H1 (cell line): Measurements from ENCODE around the gene RIPOR3. TPM values are rescaled to one million over a fixed set of nuclear protein-coding genes. Genes with fewer than 3 reads are reported as not detected.

Experiments used
- CTCF ChIA-PET: fragments of 300-600 bp; sonication (Branson Sonifier 250); formaldehyde crosslinking; loops from one replicate; lab custom pipeline; 2021; ENCODE audit not compliant: partially characterized antibody; lab: Charles Lee
- POLR2A ChIA-PET: fragments of 300-600 bp; sonication (Branson Sonifier 250); formaldehyde crosslinking; loops from one replicate; lab custom pipeline; 2021; ENCODE audit warnings: inconsistent platforms; ENCODE audit not compliant: partially characterized antibody; lab: Charles Lee
- DNase-seq, 2 experiments: peaks; one replicate each; pipeline versions ENCODE4 v3.0.0 to v3.0.0-alpha.2; 2010 to 2022; ENCODE audit warnings: low spot score in 2 of 2, low read depth in 1 of 2, mixed read lengths in 1 of 2
- FAIRE-seq: peaks from 2 replicates; lab custom pipeline; 2011; peaks lifted over from hg19 to GRCh38; lab: Jason Lieb, UNC
- H2AFZ ChIP-seq: 2 replicates; pipeline ENCODE4 v1.8.1; 2012; ENCODE audit warnings: low read length, inconsistent platforms
- H2AK5ac ChIP-seq: 2 replicates; pipeline ENCODE4 v1.6.1; 2013; ENCODE audit warnings: low read depth, low read length
- H2BK120ac ChIP-seq: replicated peaks from 2 replicates; pipeline ENCODE3; 2013; ENCODE audit warnings: low read depth, low read length, inconsistent platforms
- H2BK12ac ChIP-seq: 2 replicates; pipeline ENCODE4 v1.6.1; 2013; ENCODE audit warnings: low read depth, low read length
- H2BK15ac ChIP-seq: 2 replicates; pipeline ENCODE4 v1.6.1; 2013; ENCODE audit warnings: low read length
- H2BK20ac ChIP-seq: 2 replicates; pipeline ENCODE4 v1.6.1; 2013; ENCODE audit warnings: low read length
- H2BK5ac ChIP-seq: 2 replicates; pipeline ENCODE4 v1.6.1; 2013; ENCODE audit warnings: low read depth, low read length
- H3K14ac ChIP-seq: 2 replicates; pipeline ENCODE4 v1.6.1; 2013; ENCODE audit warnings: inconsistent platforms; ENCODE audit not compliant: insufficient read length
- H3K18ac ChIP-seq: 2 replicates; pipeline ENCODE4 v1.6.1; 2013; ENCODE audit warnings: low read length; ENCODE audit errors: extremely low read depth
- H3K23ac ChIP-seq: 2 replicates; pipeline ENCODE4 v1.6.1; 2013; ENCODE audit warnings: inconsistent platforms; ENCODE audit not compliant: insufficient read length
- H3K23me2 ChIP-seq: 2 replicates; pipeline ENCODE4 v1.6.1; 2013; ENCODE audit warnings: low read depth, low read length
- H3K27ac ChIP-seq: 2 replicates; pipeline ENCODE4 v1.6.1; 2011; ENCODE audit warnings: low read depth, low read length, inconsistent platforms
- H3K27me3 ChIP-seq, 4 experiments: replicated peaks in 1 of 4; 1 replicate in 1 of 4; 2 replicates in 3 of 4; pipeline versions ENCODE4 v1.6.1 to v1.8.1; 2011 to 2013; ENCODE audit warnings: low read length in 3 of 4, mild to moderate bottlenecking in 3 of 4, inconsistent platforms in 2 of 4, mixed read lengths in 2 of 4, moderate library complexity in 1 of 4; ENCODE audit not compliant: control insufficient read depth in 3 of 4, insufficient read depth in 3 of 4; ENCODE audit errors: extremely low read depth in 1 of 4
- H3K36me3 ChIP-seq, 4 experiments: 2 replicates each; pipeline versions ENCODE4 v1.6.1 to v1.8.1; 2011 to 2013; ENCODE audit warnings: mild to moderate bottlenecking in 4 of 4, low read length in 3 of 4, moderate library complexity in 2 of 4, control low read depth in 1 of 4, inconsistent platforms in 1 of 4; ENCODE audit not compliant: insufficient read depth in 4 of 4, control insufficient read depth in 2 of 4
- H3K4ac ChIP-seq: replicated peaks from 2 replicates; pipeline ENCODE3; 2013; ENCODE audit warnings: low read length, low read depth, mixed read lengths, inconsistent platforms; ENCODE audit not compliant: insufficient read length
- H3K4me1 ChIP-seq, 4 experiments: replicated peaks in 1 of 4; 1 replicate in 1 of 4; 2 replicates in 3 of 4; pipeline versions ENCODE4 v1.6.1 to v1.8.1; 2011 to 2013; ENCODE audit warnings: low read length in 3 of 4, inconsistent platforms in 2 of 4, mixed read lengths in 1 of 4; ENCODE audit not compliant: insufficient read depth in 4 of 4, control insufficient read depth in 3 of 4
- H3K4me2 ChIP-seq, 2 experiments: 2 replicates each; pipeline versions ENCODE4 v1.6.1 to v1.8.1; 2011 to 2013; ENCODE audit warnings: low read depth in 2 of 2, low read length in 2 of 2, control low read depth in 1 of 2, inconsistent platforms in 1 of 2, mild to moderate bottlenecking in 1 of 2; ENCODE audit not compliant: insufficient read depth in 1 of 2
- H3K4me3 ChIP-seq, 4 experiments: fragments of 200-600, 300-600 bp in 1 of 4; sonication (generic), shearing (Covaris generic), sonication (Bioruptor Twin) in 1 of 4; 2 replicates each; pipeline versions ENCODE4 v1.5.1 to v1.8.1; 2011 to 2016; ENCODE audit warnings: low read length in 4 of 4, low read depth in 3 of 4, control low read depth in 2 of 4, inconsistent platforms in 2 of 4, mild to moderate bottlenecking in 2 of 4, mixed read lengths in 1 of 4, moderate library complexity in 1 of 4; ENCODE audit not compliant: insufficient read depth in 2 of 4; ENCODE audit errors: extremely low read depth in 1 of 4
- H3K56ac ChIP-seq: replicated peaks from 2 replicates; pipeline ENCODE3; 2013; ENCODE audit warnings: low read depth, mild to moderate bottlenecking, mixed read lengths, low read length, inconsistent platforms; ENCODE audit not compliant: insufficient read length
- H3K79me1 ChIP-seq: 2 replicates; pipeline ENCODE4 v1.6.1; 2013; ENCODE audit warnings: low read depth, low read length, control low read depth
- H3K79me2 ChIP-seq, 2 experiments: 2 replicates each; pipeline versions ENCODE4 v1.6.1 to v1.8.1; 2012 to 2013; ENCODE audit warnings: low read length in 2 of 2, mild to moderate bottlenecking in 2 of 2, inconsistent platforms in 1 of 2; ENCODE audit not compliant: insufficient read depth in 2 of 2, control insufficient read depth in 1 of 2
- H3K9ac ChIP-seq, 4 experiments: replicated peaks in 1 of 4; 1 replicate in 1 of 4; 2 replicates in 3 of 4; pipeline versions ENCODE4 v1.6.1 to v1.8.1; 2011 to 2013; ENCODE audit warnings: low read depth in 3 of 4, low read length in 3 of 4, control low read depth in 2 of 4, mild to moderate bottlenecking in 2 of 4, moderate library complexity in 2 of 4, inconsistent platforms in 1 of 4; ENCODE audit errors: extremely low read depth in 1 of 4
- H3K9me3 ChIP-seq, 2 experiments: 2 replicates each; pipeline versions ENCODE4 v1.6.1 to v1.8.1; 2012 to 2013; ENCODE audit warnings: mild to moderate bottlenecking in 2 of 2, moderate library complexity in 2 of 2, control low read depth in 1 of 2, inconsistent platforms in 1 of 2, low read depth in 1 of 2, low read length in 1 of 2, mixed read lengths in 1 of 2; ENCODE audit not compliant: insufficient read depth in 2 of 2
- H4K20me1 ChIP-seq, 2 experiments: replicated peaks in 1 of 2; 2 replicates each; pipeline versions ENCODE3 to v1.8.1; 2011 to 2013; ENCODE audit warnings: inconsistent platforms in 2 of 2, low read length in 2 of 2, mild to moderate bottlenecking in 1 of 2; ENCODE audit not compliant: insufficient read depth in 2 of 2, control insufficient read depth in 1 of 2
- H4K5ac ChIP-seq: 2 replicates; pipeline ENCODE4 v1.6.1; 2013; ENCODE audit warnings: low read length, low read depth, mixed read lengths, inconsistent platforms; ENCODE audit not compliant: insufficient read length
- H4K8ac ChIP-seq: 2 replicates; pipeline ENCODE4 v1.8.0; 2013; ENCODE audit warnings: mild to moderate bottlenecking, moderate library complexity, low read length, inconsistent platforms; ENCODE audit not compliant: insufficient read depth; ENCODE audit errors: extremely low read depth
- H4K91ac ChIP-seq: replicated peaks from 2 replicates; pipeline ENCODE3; 2013; ENCODE audit warnings: low read length, mixed read lengths, inconsistent platforms; ENCODE audit not compliant: insufficient read length
- TAF7 ChIP-seq: optimal IDR thresholded peaks from 2 replicates; pipeline ENCODE3; 2011; ENCODE audit warnings: low read depth, mild to moderate bottlenecking, inconsistent platforms, low read length, moderate library complexity, borderline replicate concordance
- WGBS, 2 experiments: shearing (Covaris generic) in 1 of 2; methylation state at CpG; one replicate each; pipeline versions ENCODE4 v1.1.6 to v1.1.7; 2013 to 2015; ENCODE audit warnings: low lambda C conversion rate in 2 of 2, mixed read lengths in 2 of 2, inconsistent platforms in 1 of 2, low coverage in 1 of 2, missing lambda C conversion rate in 1 of 2; ENCODE audit not compliant: insufficient replicate concordance in 2 of 2, insufficient coverage in 1 of 2, insufficient read length in 1 of 2; ENCODE audit errors: extremely low coverage in 1 of 2, missing lambda C conversion rate in 1 of 2; 5-methylcytosine and 5-hydroxymethylcytosine counted together
- polyA plus RNA-seq, 7 experiments: library from polyadenylated mRNA; depleted of rRNA in 3 of 7; stranded (reverse) in 5 of 7; unstranded in 2 of 7; fragments of >200 nt in 5 of 7; fragments of 200-250 nt in 2 of 7; gene quantifications; 1 replicate in 5 of 7; 2 replicates in 1 of 7; 4 replicates in 1 of 7; pipeline versions ENCODE4 v1.2.1 to v1.2.3, GENCODE V29; 2011 to 2013; ENCODE audit warnings: missing spikeins in 2 of 7, mixed read lengths in 2 of 7
- total RNA-seq: library from RNA; stranded (reverse); fragmentation: NEBNext Ultra II Directional; extraction: Animal tissue kit (Norgen Biotek cat#: 25700); gene quantifications from 2 replicates; pipeline ENCODE4 v1.2.1, GENCODE V29; 2021

The RIPOR3 gene
- total and polyA plus RNA-seq, 2 of the 8 experiments (the other 6 are each of a cell fraction or from before 2014, with no cell fraction given): 3.6 to 4.5 TPM

GRCh38 chr20:50692552-50692933 lies 1.2 kb upstream of the RIPOR3 start:
- FAIRE-seq (no peak), DNase-seq (no peak)
- H2BK5ac ChIP-seq: peak overlapping the region; percentile 79; the same call in 1 of the 2 replicates
- H2AK5ac ChIP-seq: 0 out of 2 replicates have a peak overlapping the region, but pooled peaks have one; percentile 40
- H2BK20ac ChIP-seq: peak overlapping the region; percentile 100; the same call in 1 of the 2 replicates
- H3K14ac ChIP-seq: no peak overlapping the region
- CTCF ChIA-PET: interaction anchor here (0.7 to 2.2 kb wide), 10 partner anchors 17 to 100 kb away, joined by 3 to 9 read pairs (median 4); no protein-coding TSS in a partner anchor
- H3K23me2 ChIP-seq: peaks cover 19% of the 10 kb centered on the region
- no peak overlapping the region for H3K9ac ChIP-seq
- no peak overlapping the region for H3K27ac ChIP-seq
- no peak overlapping the region for H3K4ac ChIP-seq
- H3K18ac ChIP-seq: peak overlapping the region; percentile 72
- POLR2A ChIA-PET: no interaction called here
- no peak overlapping the region for H3K56ac ChIP-seq
- peak overlapping the region; percentile 56 for H4K91ac ChIP-seq
- 85% methylated on average over 2 of the region's 2 CpGs; no CpG with 5 or more reads in 1 of the 2 experiments for WGBS, 2 experiments
- H4K8ac ChIP-seq: no peak overlapping the region
- peaks cover 16 to 24% (median 18%) of the 10 kb centered on the region in 4 experiments for H3K4me1 ChIP-seq
- no peak overlapping the region for H4K5ac ChIP-seq
- H2BK12ac ChIP-seq: peak overlapping the region; percentile 90
- H3K27me3 ChIP-seq: 0 out of 7 replicates have a peak, but pooled peaks cover 0 to 2% (median 0%) of the 10 kb centered on the region in 4 experiments
- no peaks in the 10 kb centered on the region for H3K9me3 ChIP-seq
- H3K36me3 ChIP-seq: no peaks in the 10 kb centered on the region
- no peak overlapping the region for H2BK15ac ChIP-seq
- peak overlapping the region; percentile 85 to 93; a peak in 2 of 4 replicates for H3K4me2 ChIP-seq
- H3K79me2 ChIP-seq: no peaks in the 10 kb centered on the region; a peak in 1 of 4 replicates
- H3K79me1 ChIP-seq: no peaks in the 10 kb centered on the region; the same call in 1 of the 2 replicates
- H2AFZ ChIP-seq: peak overlapping the region; percentile 25
- TF ChIP-seq TAF7: no peak
- H4K20me1 ChIP-seq: no peaks in the 10 kb centered on the region
- no peak overlapping the region for H3K23ac ChIP-seq
- peak overlapping the region in 2 of 4 experiments; percentile 38 to 64; a peak in 2 of 8 replicates for H3K4me3 ChIP-seq
- peak overlapping the region; percentile 80 for H2BK120ac ChIP-seq
